Stimulated activated CD8-positive, alpha-beta memory T cell treated with anti-CD3 and anti-CD28 coated beads, Interleukin-4, amount 100 ng/mL, for 24 hours (primary cell): ENCODE data around the gene PGRMC1.
"Not testable (repeated sequence)": the region's sequence is repeated elsewhere in the genome, so short reads cannot be mapped to it uniquely, and the experiment has no call there.

Experiments
- DNase-seq: peaks from one replicate; pipeline ENCODE4 v3.0.0-alpha.2; 2020; ENCODE audit warnings: low read depth

PGRMC1 gene

GRCh38 chrX:119235872-119236622 is at the start of gene PGRMC1:
Gene PGRMC1, plus strand, starts transcription at chrX:119236285. Its CDS starts 79 bp downstream, at chrX:119236364.
- peak; percentile 56 for DNase-seq

GRCh38 chrX:119186763-119187162 is 49.3 kb upstream of the PGRMC1 start:
- no peak for DNase-seq

DNA sequence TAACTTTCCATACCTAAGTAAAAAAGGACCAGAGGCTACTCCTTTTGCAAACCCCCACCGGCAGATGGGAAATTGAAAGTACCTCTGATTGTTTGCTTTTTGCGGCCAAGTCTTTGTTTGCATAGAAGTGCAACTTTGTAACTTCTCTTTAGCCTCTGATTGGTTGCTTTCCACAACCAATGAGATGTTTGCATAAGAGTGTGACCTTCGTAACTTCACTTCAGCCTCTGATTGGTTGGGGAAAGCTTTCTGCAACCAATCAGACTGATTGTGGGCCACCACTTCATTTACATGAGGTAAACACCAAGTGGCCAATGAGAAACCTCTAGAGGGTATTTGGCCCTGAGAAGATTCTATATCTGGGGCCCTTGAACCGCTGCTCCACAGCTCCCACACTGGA is 48.8 kb upstream of the PGRMC1 start:
- DNase-seq: no peak

DNA sequence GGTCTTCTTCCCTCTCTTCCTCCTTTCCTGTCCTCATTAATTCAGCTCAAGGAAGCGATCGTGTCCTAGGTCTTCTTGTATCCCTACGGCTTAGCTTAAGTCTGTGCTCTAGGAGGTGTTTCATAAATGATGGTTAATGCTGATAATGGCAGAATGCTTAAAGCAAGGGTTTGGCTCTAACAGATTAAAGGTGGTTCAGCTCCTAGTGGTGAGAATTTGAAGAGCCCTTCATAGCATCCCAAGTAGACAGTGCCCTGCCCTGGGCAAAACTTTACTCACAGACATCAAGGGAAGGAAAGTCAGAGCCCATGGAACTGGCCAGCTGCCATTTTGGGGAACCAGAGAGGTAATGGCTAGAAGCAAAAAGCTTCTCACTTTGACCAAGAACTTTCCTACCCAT is 47.0 kb upstream of the PGRMC1 start:
- DNase-seq: no peak

DNA sequence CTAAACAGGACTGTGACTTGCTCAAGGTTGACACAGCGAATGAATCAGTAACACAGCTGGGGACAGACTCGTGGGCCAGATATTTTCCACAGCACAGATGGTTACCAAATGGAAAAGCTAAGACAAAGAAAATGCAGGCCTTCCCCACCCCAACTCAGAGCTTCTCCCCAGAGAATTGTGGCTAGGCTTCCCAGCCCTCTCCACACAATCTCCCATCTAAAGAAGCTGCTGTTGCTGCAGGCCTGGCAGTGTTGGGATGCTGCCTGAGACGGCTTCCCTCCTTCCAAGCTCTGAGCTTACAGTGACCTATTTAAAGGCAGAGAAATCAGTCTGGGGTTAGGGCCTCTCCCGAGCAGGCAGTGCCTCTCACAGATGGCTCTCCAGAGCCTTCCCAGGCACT is 46.5 kb upstream of the PGRMC1 start:
- no peak for DNase-seq

- DNase-seq: no peak
Measured at GRCh38 chrX:119190091-119190681, 45.9 kb upstream of the PGRMC1 start.

DNA sequence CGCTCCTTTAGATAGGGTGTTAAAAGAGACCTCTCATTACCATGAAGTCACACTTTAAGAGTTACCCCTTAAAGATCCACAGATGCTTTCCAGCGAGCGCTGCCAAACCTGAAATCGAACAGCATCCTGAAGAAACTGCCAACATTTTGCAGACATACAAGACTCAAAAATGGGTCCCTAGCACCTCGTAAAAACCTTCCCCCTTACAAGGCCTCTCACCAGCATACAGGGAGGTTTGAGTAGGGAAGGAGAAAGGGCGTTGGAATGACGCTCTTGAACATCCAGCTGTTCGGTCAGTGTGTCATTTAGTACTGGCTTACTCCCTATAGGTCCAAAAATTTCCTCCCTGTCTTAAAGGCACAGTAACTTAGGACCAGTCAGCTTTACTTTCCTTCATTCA is 45.3 kb upstream of the PGRMC1 start:
- no peak for DNase-seq

GRCh38 chrX:119194621-119195020 is 41.5 kb upstream of the PGRMC1 start:
- DNase-seq: no peak

GRCh38 chrX:119201570-119201969 is 34.5 kb upstream of the PGRMC1 start:
- no peak for DNase-seq

DNA sequence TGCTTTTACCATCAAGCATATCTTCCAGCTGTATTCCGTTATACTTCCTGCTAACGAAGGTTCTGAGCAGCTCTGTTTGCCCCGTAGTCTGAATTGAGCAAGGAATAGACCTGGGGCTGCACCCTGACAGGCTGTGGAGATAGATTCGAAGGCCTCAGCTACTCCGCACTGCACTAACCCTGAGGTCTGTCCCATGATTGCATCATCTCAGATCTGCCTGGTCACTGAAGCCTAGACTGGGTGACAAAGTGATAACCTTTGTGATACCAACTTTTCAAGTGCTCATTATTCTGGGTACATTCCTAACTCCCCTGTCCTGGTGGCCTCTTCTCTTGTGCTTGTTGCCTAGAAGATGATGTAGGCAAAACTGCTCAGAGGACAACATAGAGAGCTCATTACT is 29.9 kb upstream of the PGRMC1 start:
- DNase-seq: no peak

DNA sequence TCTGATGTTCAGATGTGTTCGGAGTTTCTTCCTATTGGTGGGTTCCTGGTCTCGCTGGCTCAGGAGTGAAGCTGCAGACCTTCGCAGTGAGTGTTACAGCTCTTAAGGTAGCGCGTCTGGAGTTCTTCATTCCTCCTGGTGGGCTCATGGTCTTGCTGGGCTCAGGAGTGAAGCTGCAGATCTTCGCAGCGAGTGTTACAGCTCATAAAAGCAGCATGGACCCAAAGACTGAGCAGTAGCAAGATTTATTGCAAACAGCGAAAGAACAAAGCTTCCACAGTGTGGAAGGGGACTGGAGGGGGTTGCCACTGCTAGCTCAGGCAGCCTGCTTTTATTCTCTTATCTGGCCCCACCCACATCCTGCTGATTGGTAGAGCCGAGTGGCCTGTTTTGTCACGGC is 28.6 kb upstream of the PGRMC1 start:
- DNase-seq: not testable (repeated sequence)

- no peak for DNase-seq
Measured at GRCh38 chrX:119208401-119209057, 27.6 kb upstream of the PGRMC1 start.

GRCh38 chrX:119210931-119211648 is 25.0 kb upstream of the PGRMC1 start:
- not testable (repeated sequence) for DNase-seq

- DNase-seq: no peak
Measured at GRCh38 chrX:119211649-119212014, 24.5 kb upstream of the PGRMC1 start.

- DNase-seq: no peak
Measured at GRCh38 chrX:119218198-119218597, 17.9 kb upstream of the PGRMC1 start.

DNA sequence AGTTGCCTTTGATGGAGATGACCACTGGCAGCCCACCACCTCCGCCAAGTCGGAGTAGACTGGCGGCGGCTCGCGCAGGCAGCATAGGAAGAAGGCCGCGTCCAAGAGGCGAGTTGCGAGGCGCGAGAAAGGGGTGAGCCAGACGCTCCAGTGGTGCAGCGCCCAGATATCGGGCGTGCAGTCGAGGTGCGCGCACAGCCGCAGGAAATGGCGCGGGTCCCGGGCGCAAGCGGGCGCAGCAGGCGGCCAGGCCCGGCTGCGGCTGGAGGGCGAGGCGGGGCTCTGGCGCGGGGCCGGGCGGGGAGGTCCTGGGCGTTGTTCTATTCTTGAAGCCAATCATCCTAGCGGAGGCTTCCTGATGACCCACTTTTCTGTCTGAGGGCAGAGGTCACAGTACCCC is 13.2 kb upstream of the PGRMC1 start:
- DNase-seq: no peak

DNA sequence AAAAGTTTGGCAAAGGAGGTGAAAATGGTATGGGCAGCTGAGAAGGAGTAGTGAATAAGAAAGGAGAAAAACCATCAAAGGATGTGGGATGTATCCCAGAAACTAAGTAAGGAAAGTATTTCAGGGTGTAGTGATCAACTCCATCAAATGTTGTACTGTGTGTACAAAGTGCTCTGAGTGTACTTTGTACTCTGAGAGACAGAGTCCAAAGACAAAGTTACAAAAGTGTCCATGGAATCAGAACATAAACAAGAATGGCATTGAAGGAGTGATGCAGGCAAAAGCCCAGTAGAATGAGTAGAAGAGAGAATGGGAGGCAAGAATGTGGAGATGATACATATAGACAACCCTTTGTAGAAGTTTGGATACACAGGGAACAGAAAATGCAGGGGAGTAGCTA is 12.3 kb upstream of the PGRMC1 start:
- no peak for DNase-seq

DNA sequence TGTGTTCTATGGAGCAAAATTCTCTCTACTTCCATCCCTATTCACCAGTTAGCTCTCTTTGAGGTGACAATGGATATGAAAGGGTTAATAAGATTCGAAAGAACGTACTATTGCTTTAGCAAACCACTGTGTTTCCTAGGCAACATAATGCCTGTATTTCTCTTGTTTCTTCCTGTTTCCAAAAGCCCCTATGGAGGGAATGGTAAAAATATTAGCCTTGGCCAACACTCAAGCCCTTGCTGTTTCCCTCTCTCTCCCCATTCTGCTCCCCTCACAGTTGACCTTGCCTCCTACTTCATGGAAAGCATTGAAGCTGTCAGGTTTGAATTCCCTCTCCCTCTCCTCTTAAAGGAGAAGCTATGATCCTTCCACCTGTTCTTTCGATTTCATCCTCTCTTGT is 9.6 kb upstream of the PGRMC1 start:
- no peak for DNase-seq

GRCh38 chrX:119228512-119229252 is 7.4 kb upstream of the PGRMC1 start:
- DNase-seq: no peak

DNA sequence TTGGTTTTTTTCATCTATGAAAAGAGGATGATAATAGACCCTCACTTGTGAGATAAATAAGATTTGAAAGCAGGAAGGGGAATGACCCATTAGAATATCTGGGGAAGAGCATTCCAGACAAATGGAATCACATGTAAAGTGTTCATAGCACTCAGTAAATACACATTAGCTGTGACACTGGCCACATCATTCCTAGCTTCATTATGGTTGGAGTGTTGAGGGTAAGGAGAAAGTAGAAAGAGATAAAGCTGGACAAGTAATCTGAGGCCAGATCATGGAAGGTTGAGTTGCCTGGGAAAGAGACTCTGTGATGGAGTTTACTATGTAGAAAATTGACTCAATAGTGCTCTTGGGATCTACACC is 6.9 kb upstream of the PGRMC1 start:
- no peak for DNase-seq

GRCh38 chrX:119230850-119231249 is 5.2 kb upstream of the PGRMC1 start:
- DNase-seq: no peak

DNA sequence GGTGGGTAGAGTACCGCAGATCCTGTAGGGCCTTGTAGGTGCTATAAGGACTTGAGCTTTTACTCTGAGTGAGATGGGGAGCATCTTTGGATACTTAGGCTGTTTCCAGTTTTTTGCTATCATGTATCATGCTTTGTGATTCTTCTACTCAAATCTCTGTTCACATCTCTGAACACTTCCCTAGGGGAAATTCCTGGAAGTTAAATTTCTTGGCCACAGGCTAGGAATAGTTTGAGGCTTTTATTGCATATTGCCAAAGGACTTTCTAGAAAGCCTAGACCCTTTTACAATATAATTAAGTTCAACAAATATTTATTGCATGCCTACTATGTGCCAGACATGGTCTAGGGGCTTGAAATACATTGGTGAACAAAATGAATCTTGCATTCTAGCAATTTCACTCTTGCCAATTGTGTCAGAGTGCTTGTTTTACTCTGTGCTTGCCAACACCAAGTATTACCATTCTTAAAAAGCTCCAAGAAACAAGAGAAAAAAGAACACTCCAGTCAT is 4.1 kb upstream of the PGRMC1 start:
- DNase-seq: no peak
